ENCODE measurements around the gene TMEM9B.

DNA sequence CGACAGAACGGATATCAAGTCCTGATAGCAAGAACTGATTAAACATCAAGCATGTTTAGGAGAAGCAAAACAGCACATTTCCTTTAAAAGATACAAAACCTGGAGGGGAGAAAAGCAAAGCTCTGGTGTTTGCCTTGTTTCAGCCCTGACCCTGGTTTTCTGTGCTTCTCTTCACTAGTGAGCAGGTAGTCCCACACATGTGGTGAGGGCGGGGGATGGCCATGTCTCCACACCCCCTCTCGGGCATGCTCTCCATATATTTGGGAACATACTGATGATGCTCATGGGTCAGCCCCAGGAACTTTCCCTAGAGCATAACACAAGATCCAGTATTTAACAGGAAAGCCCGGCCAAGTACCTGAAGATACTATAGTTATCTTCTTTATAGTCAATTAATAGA lies 41.6 kb downstream of the TMEM9B start:
- TF ChIP-seq POLR2A (IDR thresholded peaks at IDR 0.05) = no peak
- TF ChIP-seq, protein P1, sequence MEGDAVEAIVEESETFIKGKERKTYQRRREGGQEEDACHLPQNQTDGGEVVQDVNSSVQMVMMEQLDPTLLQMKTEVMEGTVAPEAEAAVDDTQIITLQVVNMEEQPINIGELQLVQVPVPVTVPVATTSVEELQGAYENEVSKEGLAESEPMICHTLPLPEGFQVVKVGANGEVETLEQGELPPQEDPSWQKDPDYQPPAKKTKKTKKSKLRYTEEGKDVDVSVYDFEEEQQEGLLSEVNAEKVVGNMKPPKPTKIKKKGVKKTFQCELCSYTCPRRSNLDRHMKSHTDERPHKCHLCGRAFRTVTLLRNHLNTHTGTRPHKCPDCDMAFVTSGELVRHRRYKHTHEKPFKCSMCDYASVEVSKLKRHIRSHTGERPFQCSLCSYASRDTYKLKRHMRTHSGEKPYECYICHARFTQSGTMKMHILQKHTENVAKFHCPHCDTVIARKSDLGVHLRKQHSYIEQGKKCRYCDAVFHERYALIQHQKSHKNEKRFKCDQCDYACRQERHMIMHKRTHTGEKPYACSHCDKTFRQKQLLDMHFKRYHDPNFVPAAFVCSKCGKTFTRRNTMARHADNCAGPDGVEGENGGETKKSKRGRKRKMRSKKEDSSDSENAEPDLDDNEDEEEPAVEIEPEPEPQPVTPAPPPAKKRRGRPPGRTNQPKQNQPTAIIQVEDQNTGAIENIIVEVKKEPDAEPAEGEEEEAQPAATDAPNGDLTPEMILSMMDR (IDR thresholded peaks at IDR 0.05 in 4 of 5, conservative IDR thresholded peaks at IDR 0.05 in 1 of 5) = no peak

All from gastrocnemius medialis (tissue), 4 donors.